Measurements from ENCODE around the gene RAB3B.

- TF ChIP-seq CTCF (conservative IDR thresholded peaks at IDR 0.05 in 1 of 2, IDR thresholded peaks at IDR 0.05 in 1 of 2; ENCODE audit: low read depth in 1 of 2, low read length in 2 of 2) (no peak), EZH2 (IDR thresholded peaks at IDR 0.05; ENCODE audit: low read length, missing control alignments) (no peak)
Measured at GRCh38 chr1:51875836-51876235, 114.7 kb downstream of the RAB3B start.
